Astrocyte of the spinal cord (primary cell): ENCODE measurements around the gene VPS39.

Experiments used
- DNase-seq: peaks from one replicate; pipeline ENCODE4 v3.0.0; 2011; ENCODE audit warnings: low read depth, low spot score
- H3K4me3 ChIP-seq: 2 replicates; pipeline ENCODE4 v1.5.1; 2011; ENCODE audit warnings: low read depth, mild to moderate bottlenecking, low read length, moderate library complexity
- in situ Hi-C: cut with HindIII; loops from 2 replicates; pipeline ENCODE4 v1.10.0; 2017; ENCODE audit warnings: low sequenced_read_pairs
- TF ChIP-seq, protein P1 (sequence below): IDR thresholded peaks from 2 replicates; pipeline ENCODE4 v1.5.1; 2012; ENCODE audit warnings: low read depth, mild to moderate bottlenecking, low read length, inconsistent platforms

The VPS39 gene

DNA sequence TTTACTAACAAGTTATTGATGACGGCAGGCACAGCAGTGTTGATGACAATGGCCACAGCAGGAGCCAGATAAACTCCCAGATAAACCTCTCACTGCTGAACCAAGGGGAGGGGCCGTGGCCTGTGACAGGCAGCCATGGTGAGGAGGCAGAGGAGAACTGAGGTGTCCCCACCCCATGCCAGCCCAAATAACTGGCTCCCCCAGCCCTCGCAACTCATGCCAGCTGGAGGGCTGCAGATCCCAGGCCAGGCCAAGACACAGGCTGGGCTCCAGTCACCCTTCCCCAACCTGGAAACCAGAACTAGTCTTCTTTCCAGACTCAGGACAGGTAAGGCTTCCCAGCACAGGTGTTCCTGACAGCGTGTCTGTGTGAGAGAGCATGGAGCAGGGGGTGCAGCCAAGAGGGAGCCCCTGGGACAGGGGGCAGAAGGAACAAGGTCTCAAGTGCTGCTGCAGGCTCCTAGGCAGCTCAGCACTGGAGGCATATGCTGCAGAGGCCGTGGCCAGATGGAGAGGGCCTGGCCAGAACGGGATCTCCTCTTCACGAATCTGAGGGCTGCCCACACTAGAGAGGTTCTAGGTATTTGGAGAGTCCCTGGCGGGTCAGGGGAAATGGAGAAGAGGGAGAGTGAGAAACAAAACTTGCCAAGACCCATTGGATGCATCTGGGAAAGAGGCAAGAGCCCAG, 67.6 kb downstream of the VPS39 start:
- DNase-seq = no peak
- no peak overlapping the region for H3K4me3 ChIP-seq
- in situ Hi-C loops = no loop called here
- TF ChIP-seq, protein P1, sequence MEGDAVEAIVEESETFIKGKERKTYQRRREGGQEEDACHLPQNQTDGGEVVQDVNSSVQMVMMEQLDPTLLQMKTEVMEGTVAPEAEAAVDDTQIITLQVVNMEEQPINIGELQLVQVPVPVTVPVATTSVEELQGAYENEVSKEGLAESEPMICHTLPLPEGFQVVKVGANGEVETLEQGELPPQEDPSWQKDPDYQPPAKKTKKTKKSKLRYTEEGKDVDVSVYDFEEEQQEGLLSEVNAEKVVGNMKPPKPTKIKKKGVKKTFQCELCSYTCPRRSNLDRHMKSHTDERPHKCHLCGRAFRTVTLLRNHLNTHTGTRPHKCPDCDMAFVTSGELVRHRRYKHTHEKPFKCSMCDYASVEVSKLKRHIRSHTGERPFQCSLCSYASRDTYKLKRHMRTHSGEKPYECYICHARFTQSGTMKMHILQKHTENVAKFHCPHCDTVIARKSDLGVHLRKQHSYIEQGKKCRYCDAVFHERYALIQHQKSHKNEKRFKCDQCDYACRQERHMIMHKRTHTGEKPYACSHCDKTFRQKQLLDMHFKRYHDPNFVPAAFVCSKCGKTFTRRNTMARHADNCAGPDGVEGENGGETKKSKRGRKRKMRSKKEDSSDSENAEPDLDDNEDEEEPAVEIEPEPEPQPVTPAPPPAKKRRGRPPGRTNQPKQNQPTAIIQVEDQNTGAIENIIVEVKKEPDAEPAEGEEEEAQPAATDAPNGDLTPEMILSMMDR = no peak

DNA sequence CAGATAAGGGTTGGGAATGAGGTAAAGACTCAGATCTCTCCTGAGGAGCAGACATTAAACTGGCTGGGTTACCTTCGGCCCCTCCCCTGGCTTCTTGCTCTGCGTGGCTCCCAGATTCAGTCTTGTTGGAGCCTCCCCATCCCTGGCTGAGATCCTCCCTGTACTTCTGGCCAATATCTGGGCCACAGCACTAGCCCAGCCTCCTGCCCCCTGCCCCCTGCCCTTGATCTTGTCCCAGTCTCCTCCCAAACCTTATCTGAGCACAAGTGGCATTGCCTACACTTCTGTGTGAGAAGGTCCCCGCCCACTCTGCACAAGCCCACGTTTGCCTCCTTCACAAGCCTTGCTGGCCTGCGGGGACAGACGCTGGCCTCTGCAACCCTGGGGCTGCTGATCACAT, 68.5 kb downstream of the VPS39 start:
- H3K4me3 ChIP-seq = no peak overlapping the region
- DNase-seq = no peak
- TF ChIP-seq, protein P1 = no peak
- in situ Hi-C loops = no loop called here

DNA sequence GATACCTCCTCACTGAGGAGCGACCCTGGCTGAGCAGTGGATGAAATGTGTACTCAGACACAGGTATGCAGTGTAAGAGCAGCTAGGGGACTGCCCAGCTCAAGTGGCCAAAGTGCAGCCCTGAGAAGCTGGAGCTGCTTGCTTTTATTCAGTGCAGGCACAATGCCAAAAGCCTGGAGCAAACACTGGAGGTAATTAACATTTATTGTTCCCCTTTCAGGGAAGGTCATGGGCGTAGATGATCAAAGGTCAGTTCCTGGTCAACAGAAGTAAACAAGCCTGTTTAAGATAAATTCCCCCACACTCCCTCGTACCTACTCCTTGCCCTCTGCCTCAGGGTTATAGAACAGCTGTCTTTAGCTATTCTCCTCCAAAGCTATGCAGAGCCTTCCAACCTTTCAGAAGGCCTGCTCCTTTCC, 69.1 kb downstream of the VPS39 start:
- in situ Hi-C loops = no loop called here
- no peak overlapping the region for H3K4me3 ChIP-seq
- DNase-seq = no peak
- TF ChIP-seq, protein P1 = no peak

DNA sequence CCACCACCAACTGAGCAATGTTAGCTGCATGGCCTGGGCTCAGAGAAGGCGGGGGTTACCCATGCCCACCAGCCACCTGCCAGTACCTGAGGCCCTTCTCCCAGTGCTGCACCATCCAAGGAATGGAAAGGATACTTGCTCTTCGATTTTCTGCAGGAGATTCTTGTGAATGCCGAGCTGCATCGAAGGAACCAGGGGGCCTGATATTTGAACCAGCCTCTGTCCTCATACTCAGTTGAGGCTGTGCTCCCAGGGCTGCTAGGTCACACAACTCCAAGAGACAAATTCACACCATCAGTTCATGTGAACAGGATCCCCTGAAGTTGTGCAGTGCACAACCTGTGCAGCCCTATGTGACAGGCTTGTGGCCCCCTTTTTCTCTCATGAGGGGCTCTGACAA, 69.7 kb downstream of the VPS39 start:
- in situ Hi-C loops = no loop called here
- TF ChIP-seq, protein P1 = no peak
- no peak overlapping the region for H3K4me3 ChIP-seq
- DNase-seq = no peak

DNA sequence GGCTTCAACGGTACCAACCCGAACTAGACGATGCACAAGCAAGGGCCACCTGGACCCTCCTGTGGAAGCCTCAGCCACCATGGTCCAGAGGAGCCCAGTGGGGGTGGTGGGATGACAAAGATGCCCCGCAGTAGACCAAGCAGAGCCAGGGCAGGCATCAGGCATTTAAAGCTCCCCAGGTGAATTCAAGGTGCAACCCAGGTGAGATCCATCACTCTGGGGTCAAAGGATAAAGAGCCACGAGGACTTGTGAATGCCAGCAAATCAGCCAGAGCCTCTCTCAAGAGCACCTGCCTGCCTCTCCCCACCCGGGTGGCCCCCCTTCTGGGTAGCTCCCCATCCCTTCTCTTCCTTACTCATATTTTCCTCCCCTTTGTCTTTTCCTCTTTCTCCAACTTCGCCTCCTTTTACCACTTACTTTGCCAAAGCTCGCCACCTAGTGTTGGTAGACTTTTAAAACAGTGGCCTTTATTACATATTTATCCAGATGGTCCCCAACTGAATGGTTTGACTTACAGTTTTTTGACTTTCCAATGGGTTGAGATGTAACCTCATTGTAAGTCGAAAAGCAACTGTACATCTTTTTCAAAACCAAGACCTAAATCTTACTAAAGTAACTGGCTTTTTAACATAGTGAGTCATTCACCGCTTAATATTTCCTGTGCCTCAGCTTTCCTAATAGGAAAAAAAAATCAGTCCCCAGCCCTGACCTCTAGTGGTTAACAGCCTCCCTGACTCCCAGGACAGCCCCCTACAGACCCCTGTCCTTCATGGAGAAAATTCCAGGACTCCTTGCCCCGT, 70.4 kb downstream of the VPS39 start:
- TF ChIP-seq, protein P1 = peak; percentile 62
- peak; percentile 57 for DNase-seq
- in situ Hi-C loops = no loop called here
- no peak overlapping the region for H3K4me3 ChIP-seq

DNA sequence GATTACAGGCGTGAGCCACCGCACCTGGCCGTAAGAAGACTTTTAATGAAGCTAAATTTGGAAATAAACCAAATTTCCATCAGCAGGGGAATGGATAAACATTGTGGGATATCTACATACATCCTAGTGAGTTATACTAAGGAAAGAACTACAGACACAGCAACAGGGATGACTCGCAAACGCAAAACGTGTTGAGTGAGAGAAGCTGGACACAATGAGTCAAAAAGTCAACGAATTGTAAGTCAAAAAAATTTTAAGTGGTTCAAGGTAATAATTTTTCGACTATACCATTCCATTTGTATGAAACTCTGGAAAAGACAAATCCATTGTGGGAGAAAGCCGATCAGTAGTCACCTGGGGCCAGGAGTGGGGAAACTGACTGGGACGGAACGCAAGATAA, 71.6 kb downstream of the VPS39 start:
- no peak overlapping the region for H3K4me3 ChIP-seq
- no peak for DNase-seq
- in situ Hi-C loops = no loop called here
- TF ChIP-seq, protein P1 = no peak
